Measurements from ENCODE around the gene MRPL10. TPM values are rescaled to one million over a fixed set of nuclear protein-coding genes. Genes with fewer than 3 reads are reported as not detected.
A peak's percentile ranks its signal among the peaks of the same experiment; 100 is the strongest.

Gene MRPL10
- total RNA-seq, 1 experiment from 2014 or later: 159 TPM

- Histone ChIP-seq H3K36me3 (ENCODE audit: control insufficient read depth, insufficient read depth, low read length) (peaks cover 14% of the 10 kb centered on the region), H3K27me3 (replicated peaks; ENCODE audit: control insufficient read depth, insufficient read depth, low read length) (no peaks in the 10 kb centered on the region), H3K4me1 (peaks cover 11% of the 10 kb centered on the region), H3K4me3 (ENCODE audit: low read depth, low read length) (no peak overlapping the region), H3K9me3 (no peaks in the 10 kb centered on the region)
- Mint-ChIP-seq H3K9me3 (ENCODE audit: unreplicated experiment) (no peaks in the 10 kb centered on the region), H3K4me1 (ENCODE audit: low read depth, unreplicated experiment) (peaks cover 20% of the 10 kb centered on the region), H3K27ac (ENCODE audit: unreplicated experiment) (no peak overlapping the region), H3K4me3 (ENCODE audit: unreplicated experiment) (no peak overlapping the region), H3K36me3 (ENCODE audit: insufficient read depth, unreplicated experiment) (peaks cover 12% of the 10 kb centered on the region), H3K27me3 (ENCODE audit: insufficient read depth, unreplicated experiment) (no peaks in the 10 kb centered on the region)
- ChIA-PET CTCF (interaction anchor here (0.6 kb wide), 1 partner anchor 57 kb away, joined by 3 read pairs; no protein-coding TSS in a partner anchor), POLR2A (interaction anchor here (0.6 kb wide), 1 partner anchor 77 kb away, joined by 12 read pairs; no protein-coding TSS in a partner anchor)
- no peak for TF ChIP-seq CTCF (IDR thresholded peaks at IDR 0.05; ENCODE audit: insufficient read depth in 1 of 2, low read depth in 1 of 2, low read length in 1 of 2, severe bottlenecking in 1 of 2, unreplicated experiment in 1 of 2)
- intact Hi-C loops (cut with micrococcal nuclease; ENCODE audit: unreplicated experiment): loop anchor here (10.0 kb wide), 1 partner anchor 270 kb away; the partner anchor contains the start of genes CBX1 and SNX11
- DNase-seq: no peak
- BruUV-seq (replicated peaks): no TSS peak
Measured at GRCh38 chr17:47834756-47835155, 3.4 kb upstream of the MRPL10 start.

GRCh38 chr17:47831934-47832327 is 590 bp upstream of the MRPL10 start:
- Mint-ChIP-seq H3K4me1 (ENCODE audit: low read depth, unreplicated experiment) (peaks cover 16% of the 10 kb centered on the region), H3K36me3 (ENCODE audit: insufficient read depth, unreplicated experiment) (peaks cover 34% of the 10 kb centered on the region), H3K27ac (ENCODE audit: unreplicated experiment) (peak overlapping the region; percentile 84), H3K27me3 (ENCODE audit: insufficient read depth, unreplicated experiment) (no peaks in the 10 kb centered on the region), H3K9me3 (ENCODE audit: unreplicated experiment) (no peaks in the 10 kb centered on the region), H3K4me3 (ENCODE audit: unreplicated experiment) (peak overlapping the region; percentile 89)
- peak overlapping the region; percentile 54 for H3K4me3 ChIP-seq (ENCODE audit: low read depth, low read length)
- CTCF ChIA-PET: interaction anchor here (0.6 to 2.7 kb wide), 29 partner anchors 9 to 1061 kb away, joined by 3 to 36 read pairs (median 7); partner anchors contain the start of genes ATP5MC1, CDK5RAP3, KPNB1 and NFE2L1
- no peak for TF ChIP-seq CTCF (IDR thresholded peaks at IDR 0.05; ENCODE audit: insufficient read depth in 1 of 2, low read depth in 1 of 2, low read length in 1 of 2, severe bottlenecking in 1 of 2, unreplicated experiment in 1 of 2)
- H3K4me1 ChIP-seq: peaks cover 9% of the 10 kb centered on the region
- DNase-seq: peak in 1 of 2 experiments; percentile 47
- BruUV-seq (replicated peaks): TSS peak; percentile 38
- intact Hi-C loops (cut with micrococcal nuclease; ENCODE audit: unreplicated experiment): loop anchor here (1.0 to 10.0 kb wide), 5 partner anchors 9 to 273 kb away; partner anchors contain the start of genes CBX1, OSBPL7, SCRN2 and SNX11
- H3K27me3 ChIP-seq (replicated peaks; ENCODE audit: control insufficient read depth, insufficient read depth, low read length): no peaks in the 10 kb centered on the region
- H3K36me3 ChIP-seq (ENCODE audit: control insufficient read depth, insufficient read depth, low read length): peaks cover 6% of the 10 kb centered on the region; the same call in 1 of the 2 replicates
- no peaks in the 10 kb centered on the region for H3K9me3 ChIP-seq
- POLR2A ChIA-PET: interaction anchor here (0.5 to 2.3 kb wide), 25 partner anchors 9 to 724 kb away, joined by 3 to 32 read pairs (median 5); partner anchors contain the start of genes CDK5RAP3, KPNB1, NFE2L1 and OSBPL7

DNA sequence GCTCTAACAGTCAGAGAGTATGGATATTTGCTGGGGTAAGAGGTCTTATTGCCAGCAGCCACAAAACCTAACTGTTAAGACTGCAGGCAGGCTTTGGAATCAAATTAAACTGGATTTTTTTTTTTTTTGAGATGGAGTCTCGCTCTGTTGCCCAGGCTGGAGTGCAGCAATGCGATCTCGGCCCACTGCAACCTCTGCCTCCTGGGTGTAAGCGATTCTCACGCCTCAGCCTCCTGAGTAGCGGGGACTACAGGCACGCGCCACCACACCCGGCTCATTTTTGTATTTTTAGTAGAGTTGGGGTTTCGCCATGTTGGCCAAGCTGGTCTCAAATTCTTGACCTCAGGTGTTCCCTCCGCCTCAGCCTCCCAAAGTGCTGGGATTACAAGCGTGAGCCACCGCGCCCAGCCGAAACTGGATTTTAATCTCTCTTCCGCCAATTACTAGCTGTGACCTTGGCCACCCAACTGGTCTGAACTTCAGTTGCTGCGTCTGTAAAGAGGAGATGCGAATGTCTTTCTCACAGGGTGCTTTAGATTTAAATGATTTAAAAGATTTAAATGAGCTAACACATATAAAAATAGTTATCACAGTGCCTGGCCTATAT is 842 bp downstream of the MRPL10 start:
- Histone ChIP-seq H3K4me1 (peaks cover 9% of the 10 kb centered on the region), H3K36me3 (ENCODE audit: control insufficient read depth, insufficient read depth, low read length) (peaks cover 7% of the 10 kb centered on the region), H3K4me3 (ENCODE audit: low read depth, low read length) (peak overlapping the region; percentile 54), H3K9me3 (no peaks in the 10 kb centered on the region), H3K27me3 (replicated peaks; ENCODE audit: control insufficient read depth, insufficient read depth, low read length) (no peaks in the 10 kb centered on the region)
- H3K4me1 Mint-ChIP-seq (ENCODE audit: low read depth, unreplicated experiment): peaks cover 16% of the 10 kb centered on the region
- intact Hi-C loops (cut with micrococcal nuclease; ENCODE audit: unreplicated experiment): loop anchor here (1.0 to 10.0 kb wide), 5 partner anchors 9 to 274 kb away; partner anchors contain the start of genes CBX1, OSBPL7, SCRN2 and SNX11
- CTCF ChIA-PET: interaction anchor here (1.1 to 2.7 kb wide), 11 partner anchors 8 to 141 kb away, joined by 3 to 36 read pairs (median 18); partner anchors contain the start of genes CDK5RAP3, OSBPL7, SCRN2 and TBX21
- H3K4me3 Mint-ChIP-seq (ENCODE audit: unreplicated experiment): peak overlapping the region; percentile 89
- no peaks in the 10 kb centered on the region for H3K9me3 Mint-ChIP-seq (ENCODE audit: unreplicated experiment)
- H3K27me3 Mint-ChIP-seq (ENCODE audit: insufficient read depth, unreplicated experiment): no peaks in the 10 kb centered on the region
- TF ChIP-seq CTCF (IDR thresholded peaks at IDR 0.05; ENCODE audit: insufficient read depth in 1 of 2, low read depth in 1 of 2, low read length in 1 of 2, severe bottlenecking in 1 of 2, unreplicated experiment in 1 of 2): no peak
- no TSS peak for BruUV-seq (replicated peaks)
- H3K36me3 Mint-ChIP-seq (ENCODE audit: insufficient read depth, unreplicated experiment): peaks cover 48% of the 10 kb centered on the region
- peak overlapping the region; percentile 84 for H3K27ac Mint-ChIP-seq (ENCODE audit: unreplicated experiment)
- POLR2A ChIA-PET: interaction anchor here (0.6 to 2.3 kb wide), 8 partner anchors 9 to 65 kb away, joined by 3 to 32 read pairs (median 14); partner anchors contain the start of genes OSBPL7, SCRN2, SP2 and SP6
- DNase-seq: peak in 1 of 2 experiments; percentile 32
